GM12873 (cell line): ENCODE measurements around the gene MPPED1.

Experiments
- CTCF ChIP-seq: IDR thresholded peaks from 2 replicates; pipeline ENCODE4 v1.5.1; 2012; ENCODE audit warnings: low read depth, mild to moderate bottlenecking, moderate library complexity, low read length, control low read depth; ENCODE audit not compliant: insufficient read depth; ENCODE audit errors: missing control alignments

MPPED1 gene

GRCh38 chr22:43479962-43480361 is 68.1 kb downstream of the MPPED1 start:
- TF ChIP-seq CTCF: no peak

- TF ChIP-seq CTCF: peak; percentile 58
Observed at GRCh38 chr22:43481568-43482317, 69.9 kb downstream of the MPPED1 start.

GRCh38 chr22:43482318-43482625 is 70.5 kb downstream of the MPPED1 start:
- no peak for TF ChIP-seq CTCF

GRCh38 chr22:43483266-43483665 is 71.5 kb downstream of the MPPED1 start:
- TF ChIP-seq CTCF: no peak

- TF ChIP-seq CTCF: no peak
Observed at GRCh38 chr22:43483669-43484068, 71.9 kb downstream of the MPPED1 start.

GRCh38 chr22:43484227-43484626 is 72.4 kb downstream of the MPPED1 start:
- no peak for TF ChIP-seq CTCF

- TF ChIP-seq CTCF: no peak
Observed at GRCh38 chr22:43485502-43486089, 73.8 kb downstream of the MPPED1 start.
